ENCODE data around the gene PTPRE.

- TF ChIP-seq, protein P1, sequence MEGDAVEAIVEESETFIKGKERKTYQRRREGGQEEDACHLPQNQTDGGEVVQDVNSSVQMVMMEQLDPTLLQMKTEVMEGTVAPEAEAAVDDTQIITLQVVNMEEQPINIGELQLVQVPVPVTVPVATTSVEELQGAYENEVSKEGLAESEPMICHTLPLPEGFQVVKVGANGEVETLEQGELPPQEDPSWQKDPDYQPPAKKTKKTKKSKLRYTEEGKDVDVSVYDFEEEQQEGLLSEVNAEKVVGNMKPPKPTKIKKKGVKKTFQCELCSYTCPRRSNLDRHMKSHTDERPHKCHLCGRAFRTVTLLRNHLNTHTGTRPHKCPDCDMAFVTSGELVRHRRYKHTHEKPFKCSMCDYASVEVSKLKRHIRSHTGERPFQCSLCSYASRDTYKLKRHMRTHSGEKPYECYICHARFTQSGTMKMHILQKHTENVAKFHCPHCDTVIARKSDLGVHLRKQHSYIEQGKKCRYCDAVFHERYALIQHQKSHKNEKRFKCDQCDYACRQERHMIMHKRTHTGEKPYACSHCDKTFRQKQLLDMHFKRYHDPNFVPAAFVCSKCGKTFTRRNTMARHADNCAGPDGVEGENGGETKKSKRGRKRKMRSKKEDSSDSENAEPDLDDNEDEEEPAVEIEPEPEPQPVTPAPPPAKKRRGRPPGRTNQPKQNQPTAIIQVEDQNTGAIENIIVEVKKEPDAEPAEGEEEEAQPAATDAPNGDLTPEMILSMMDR (IDR thresholded peaks at IDR 0.05): no peak
- TF ChIP-seq POLR2A (IDR thresholded peaks at IDR 0.05): no peak
Measured at GRCh38 chr10:128018691-128019090, 111.8 kb downstream of the PTPRE start.

All from upper lobe of left lung (tissue), 4 donors.